WTC11 (cell line): Measurements from ENCODE around the gene NRROS.

ENCODE experiments used
- ARID4B ChIP-seq: sonication (generic); formaldehyde crosslinking; IDR thresholded peaks from 2 replicates; pipeline ENCODE4 v1.8.0; 2023; ENCODE audit warnings: missing genetic modification reagents, mild to moderate bottlenecking, borderline replicate concordance
- CREB1 ChIP-seq: sonication (generic); formaldehyde crosslinking; IDR thresholded peaks from 2 replicates; pipeline ENCODE4 v1.8.0; 2023; ENCODE audit warnings: mild to moderate bottlenecking, missing genetic modification reagents
- CTCF ChIP-seq: fragments of 200-600 bp; IDR thresholded peaks from 2 replicates; pipeline ENCODE4 v1.8.0; 2022; ENCODE audit warnings: antibody characterized with exemption
- E2F1 ChIP-seq: sonication (generic); formaldehyde crosslinking; IDR thresholded peaks from 2 replicates; pipeline ENCODE4 v1.8.0; 2022; ENCODE audit warnings: mild to moderate bottlenecking, missing genetic modification reagents
- ESRRA ChIP-seq: sonication (generic); formaldehyde crosslinking; IDR thresholded peaks from 2 replicates; pipeline ENCODE4 v1.8.1; 2022; ENCODE audit warnings: mild to moderate bottlenecking, missing genetic modification reagents, borderline replicate concordance
- HMGA2 ChIP-seq: fragments of 250-450 bp; sonication (Bioruptor Pico); IDR thresholded peaks from 2 replicates; pipeline ENCODE4 v1.4.0; 2021; ENCODE audit warnings: mild to moderate bottlenecking, moderate library complexity
- MAX ChIP-seq: sonication (generic); formaldehyde crosslinking; IDR thresholded peaks from 2 replicates; pipeline ENCODE4 v1.8.0; 2022; ENCODE audit warnings: mild to moderate bottlenecking, missing genetic modification reagents
- MYBL2 ChIP-seq: sonication (generic); formaldehyde crosslinking; IDR thresholded peaks from 2 replicates; pipeline ENCODE4 v1.8.1; 2023; ENCODE audit warnings: mild to moderate bottlenecking, moderate library complexity, missing genetic modification reagents
- NFYB ChIP-seq: sonication (generic); formaldehyde crosslinking; conservative IDR thresholded peaks from 2 replicates; pipeline ENCODE4 v1.8.0; 2022; ENCODE audit warnings: low read depth, missing genetic modification reagents
- NR1H2 ChIP-seq: sonication (generic); formaldehyde crosslinking; IDR thresholded peaks from 2 replicates; pipeline ENCODE4 v1.9.0; 2021; ENCODE audit warnings: mild to moderate bottlenecking, moderate library complexity, missing genetic modification reagents
- RELA ChIP-seq: sonication (generic); formaldehyde crosslinking; IDR thresholded peaks from 2 replicates; pipeline ENCODE4 v1.8.1; 2022; ENCODE audit warnings: missing genetic modification reagents, mild to moderate bottlenecking, borderline replicate concordance
- TEAD1 ChIP-seq: sonication (generic); formaldehyde crosslinking; IDR thresholded peaks from 2 replicates; pipeline ENCODE4 v1.8.0; 2022; ENCODE audit warnings: mild to moderate bottlenecking, missing genetic modification reagents
- ZNF232 ChIP-seq: sonication (generic); formaldehyde crosslinking; IDR thresholded peaks from 2 replicates; pipeline ENCODE4 v1.8.0; 2022; ENCODE audit warnings: mild to moderate bottlenecking, missing genetic modification reagents

GRCh38 chr3:196655496-196655895 is 16.0 kb downstream of the NRROS start:
- TF ChIP-seq ZNF232 (CRISPR knock-in tag) (no peak), CREB1 (CRISPR knock-in tag) (no peak), NR1H2 (CRISPR knock-in tag) (no peak), MAX (CRISPR knock-in tag) (no peak), CTCF (no peak), ARID4B (CRISPR knock-in tag) (no peak), ESRRA (CRISPR knock-in tag) (no peak), NFYB (no peak), E2F1 (no peak), TEAD1 (CRISPR knock-in tag) (no peak), HMGA2 (no peak), RELA (CRISPR knock-in tag) (no peak), MYBL2 (CRISPR knock-in tag) (no peak)
